ENCODE results near the gene RASGRP4.

DNA sequence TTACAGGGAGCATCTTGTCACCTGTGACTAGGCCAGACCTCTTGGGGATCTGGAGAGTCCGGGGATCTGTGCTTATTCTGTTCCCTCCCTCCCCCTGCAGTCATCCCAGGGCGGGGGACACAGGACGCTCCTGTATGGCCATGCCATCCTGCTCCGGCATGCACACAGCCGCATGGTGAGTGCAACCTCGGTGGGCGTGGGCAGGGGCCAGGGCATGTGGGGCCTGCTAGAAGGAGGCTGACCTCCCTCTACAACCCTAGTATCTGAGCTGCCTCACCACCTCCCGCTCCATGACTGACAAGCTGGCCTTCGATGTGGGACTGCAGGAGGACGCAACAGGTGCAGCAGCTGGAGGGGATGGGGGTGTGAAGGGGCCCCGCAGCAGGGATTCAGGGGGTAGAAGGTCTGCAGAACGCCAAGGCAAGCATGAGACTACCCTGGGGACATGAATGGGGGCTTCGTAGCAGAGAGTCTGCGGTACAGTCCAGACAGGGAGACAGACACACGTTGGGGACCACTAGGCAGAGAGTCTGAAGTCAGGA lies 17.5 kb upstream of the RASGRP4 start:
- TF ChIP-seq, protein P1, sequence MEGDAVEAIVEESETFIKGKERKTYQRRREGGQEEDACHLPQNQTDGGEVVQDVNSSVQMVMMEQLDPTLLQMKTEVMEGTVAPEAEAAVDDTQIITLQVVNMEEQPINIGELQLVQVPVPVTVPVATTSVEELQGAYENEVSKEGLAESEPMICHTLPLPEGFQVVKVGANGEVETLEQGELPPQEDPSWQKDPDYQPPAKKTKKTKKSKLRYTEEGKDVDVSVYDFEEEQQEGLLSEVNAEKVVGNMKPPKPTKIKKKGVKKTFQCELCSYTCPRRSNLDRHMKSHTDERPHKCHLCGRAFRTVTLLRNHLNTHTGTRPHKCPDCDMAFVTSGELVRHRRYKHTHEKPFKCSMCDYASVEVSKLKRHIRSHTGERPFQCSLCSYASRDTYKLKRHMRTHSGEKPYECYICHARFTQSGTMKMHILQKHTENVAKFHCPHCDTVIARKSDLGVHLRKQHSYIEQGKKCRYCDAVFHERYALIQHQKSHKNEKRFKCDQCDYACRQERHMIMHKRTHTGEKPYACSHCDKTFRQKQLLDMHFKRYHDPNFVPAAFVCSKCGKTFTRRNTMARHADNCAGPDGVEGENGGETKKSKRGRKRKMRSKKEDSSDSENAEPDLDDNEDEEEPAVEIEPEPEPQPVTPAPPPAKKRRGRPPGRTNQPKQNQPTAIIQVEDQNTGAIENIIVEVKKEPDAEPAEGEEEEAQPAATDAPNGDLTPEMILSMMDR (IDR thresholded peaks at IDR 0.05) = no peak
- TF ChIP-seq POLR2AphosphoS5 (IDR thresholded peaks at IDR 0.05) = no peak

Data from suprapubic skin (tissue), 3 donors.